SK-N-SH (cell line): ENCODE measurements around the gene ZNF148. TPM values are rescaled to one million over a fixed set of nuclear protein-coding genes. Genes with fewer than 3 reads are reported as not detected.

Experiments used
- CTCF ChIA-PET: fragments of 300-600, 350-600 bp; formaldehyde crosslinking; extraction: SDS; loops from one replicate; lab custom pipeline; 2021; lab: Yijun Ruan, JAX
- POLR2A ChIA-PET: fragments of 350-600 bp; sonication (Branson Sonifier 250); formaldehyde crosslinking; extraction: SDS; loops from one replicate; lab custom pipeline; 2020; ENCODE audit warnings: antibody characterized with exemption, inconsistent platforms; lab: Yijun Ruan, JAX
- DNase-seq: peaks from one replicate; pipeline ENCODE4 v3.0.0; 2012
- H2AFZ ChIP-seq: fragments of 200-600 bp; sonication (generic); 2 replicates; pipeline ENCODE4 v1.8.1; 2016; ENCODE audit warnings: antibody characterized with exemption, mild to moderate bottlenecking, low read depth
- H3F3A ChIP-seq: fragments of 200-600 bp; sonication (generic); replicated peaks from 2 replicates; pipeline ENCODE3; 2016; ENCODE audit warnings: antibody characterized with exemption, mild to moderate bottlenecking; ENCODE audit not compliant: insufficient read depth
- H3K27ac ChIP-seq, 2 experiments: fragments of 200-500 bp in 1 of 2; fragments of 200-600 bp in 1 of 2; sonication (Bioruptor generic) in 1 of 2; sonication (generic), shearing (Covaris generic) in 1 of 2; 2 replicates each; pipeline versions ENCODE4 v1.5.1 to v1.6.1; 2014 to 2016; ENCODE audit warnings: low read depth in 2 of 2, inconsistent platforms in 1 of 2, low read length in 1 of 2, mild to moderate bottlenecking in 1 of 2, mixed read lengths in 1 of 2
- H3K27me3 ChIP-seq: fragments of 200-600 bp; sonication (generic), shearing (Covaris generic); 2 replicates; pipeline ENCODE4 v1.6.1; 2016; ENCODE audit warnings: mixed run types; ENCODE audit not compliant: insufficient read depth
- H3K36me3 ChIP-seq, 2 experiments: fragments of 200-500 bp in 1 of 2; fragments of 200-600 bp in 1 of 2; sonication (Bioruptor generic) in 1 of 2; sonication (generic) in 1 of 2; replicated peaks in 1 of 2; 2 replicates each; pipeline versions ENCODE3 to v1.5.1; 2014 to 2016; ENCODE audit warnings: low read length in 1 of 2, mild to moderate bottlenecking in 1 of 2; ENCODE audit not compliant: insufficient read depth in 2 of 2, control insufficient read depth in 1 of 2
- H3K4me1 ChIP-seq, 2 experiments: fragments of 200-500 bp in 1 of 2; fragments of 200-600 bp in 1 of 2; sonication (Bioruptor generic) in 1 of 2; sonication (generic), shearing (Covaris generic) in 1 of 2; 2 replicates each; pipeline versions ENCODE4 v1.5.1 to v1.6.1; 2014 to 2016; ENCODE audit warnings: low read depth in 1 of 2, low read length in 1 of 2, mixed run types in 1 of 2; ENCODE audit not compliant: insufficient read depth in 2 of 2, control insufficient read depth in 1 of 2
- H3K4me2 ChIP-seq: fragments of 200-600 bp; sonication (generic), shearing (Covaris generic); 2 replicates; pipeline ENCODE4 v1.6.1; 2017; ENCODE audit warnings: mixed run types
- H3K4me3 ChIP-seq, 2 experiments: fragments of 200-500 bp in 1 of 2; fragments of 200-600 bp in 1 of 2; sonication (Bioruptor generic) in 1 of 2; sonication (generic), shearing (Covaris generic) in 1 of 2; 2 replicates each; pipeline versions ENCODE4 v1.5.1 to v1.8.1; 2014 to 2016; ENCODE audit warnings: low read depth in 2 of 2, inconsistent platforms in 1 of 2, low read length in 1 of 2, mild to moderate bottlenecking in 1 of 2, mixed read lengths in 1 of 2, moderate library complexity in 1 of 2
- H3K79me2 ChIP-seq: fragments of 200-600 bp; sonication (generic); 2 replicates; pipeline ENCODE4 v1.8.1; 2017; ENCODE audit warnings: mild to moderate bottlenecking; ENCODE audit not compliant: insufficient read depth
- H3K9ac ChIP-seq: fragments of 200-600 bp; sonication (generic); 2 replicates; pipeline ENCODE4 v1.6.1; 2017; ENCODE audit warnings: mixed run types
- H3K9me2 ChIP-seq: fragments of 200-600 bp; sonication (generic); 2 replicates; pipeline ENCODE4 v1.6.1; 2017; ENCODE audit warnings: mixed run types
- H3K9me3 ChIP-seq: fragments of 200-600 bp; sonication (generic); 2 replicates; pipeline ENCODE4 v1.6.1; 2017; ENCODE audit warnings: mixed run types, mild to moderate bottlenecking, moderate library complexity
- H4K20me1 ChIP-seq: fragments of 200-600 bp; sonication (generic); 2 replicates; pipeline ENCODE4 v1.6.1; 2017; ENCODE audit warnings: mild to moderate bottlenecking, mixed run types; ENCODE audit not compliant: insufficient read depth
- CHD2 ChIP-seq: fragments of 150-350 bp; IDR thresholded peaks from 2 replicates; pipeline ENCODE4 v1.6.1; 2018; ENCODE audit warnings: low read length; ENCODE audit not compliant: partially characterized antibody
- EZH2phosphoT487 ChIP-seq: fragments of 200-600 bp; sonication (generic); IDR thresholded peaks from 2 replicates; pipeline ENCODE4 v1.6.1; 2017; ENCODE audit warnings: low read depth, mixed run types, mild to moderate bottlenecking, antibody characterized with exemption, moderate library complexity, borderline replicate concordance
- FOSL2 ChIP-seq: IDR thresholded peaks from 2 replicates; pipeline ENCODE4 v1.4.0; 2012; ENCODE audit warnings: low read depth, mild to moderate bottlenecking, moderate library complexity, borderline replicate concordance
- GATA2 ChIP-seq: sonication (generic); formaldehyde crosslinking; IDR thresholded peaks from 2 replicates; pipeline ENCODE4 v1.5.0; 2020; ENCODE audit warnings: mild to moderate bottlenecking, missing genetic modification reagents
- MAX ChIP-seq: IDR thresholded peaks from 2 replicates; pipeline ENCODE4 v1.4.0; 2012; ENCODE audit warnings: low read depth
- NFIC ChIP-seq: IDR thresholded peaks from 2 replicates; pipeline ENCODE4 v1.4.0; 2012; ENCODE audit warnings: borderline replicate concordance
- POLR2AphosphoS5 ChIP-seq: IDR thresholded peaks from 2 replicates; pipeline ENCODE4 v1.6.1; 2012; ENCODE audit warnings: low read depth, low read length
- REST ChIP-seq: IDR thresholded peaks from 2 replicates; pipeline ENCODE4 v1.6.1; 2012; ENCODE audit warnings: mild to moderate bottlenecking, low read depth, low read length, moderate library complexity
- RFX5 ChIP-seq: IDR thresholded peaks from 2 replicates; pipeline ENCODE4 v1.6.1; 2012; ENCODE audit warnings: mild to moderate bottlenecking, improper control_type of control experiment, low read length
- RXRA ChIP-seq: IDR thresholded peaks from 2 replicates; pipeline ENCODE4 v1.4.0; 2012; ENCODE audit warnings: low read depth, mild to moderate bottlenecking, borderline replicate concordance
- TAF1 ChIP-seq: IDR thresholded peaks from 2 replicates; pipeline ENCODE4 v1.6.1; 2012; ENCODE audit warnings: low read depth, mild to moderate bottlenecking, low read length, moderate library complexity, borderline replicate concordance
- USF1 ChIP-seq: IDR thresholded peaks from 2 replicates; pipeline ENCODE4 v1.4.0; 2012; ENCODE audit warnings: low read depth, borderline replicate concordance
- ZBTB33 ChIP-seq: IDR thresholded peaks from 2 replicates; pipeline ENCODE4 v1.4.0; 2012; ENCODE audit warnings: low read depth, borderline replicate concordance
- WGBS: methylation state at CpG from one replicate; pipeline ENCODE4 v1.1.6; 2017; ENCODE audit warnings: low lambda C conversion rate; 5-methylcytosine and 5-hydroxymethylcytosine counted together
- polyA plus RNA-seq, 3 experiments: library from polyadenylated mRNA; depleted of rRNA; stranded (reverse); fragments of >200 nt; gene quantifications; 2 replicates each; pipeline ENCODE4 v1.2.3, GENCODE V29; 2012
- TF ChIP-seq, protein P1 (sequence below): IDR thresholded peaks from 2 replicates; pipeline ENCODE4; 2012
- TF ChIP-seq, protein P2 (sequence below): fragments of 150-350 bp; IDR thresholded peaks from 2 replicates; pipeline ENCODE4 v1.6.1; 2017; ENCODE audit warnings: antibody characterized with exemption, low read length, low read depth, borderline replicate concordance

Gene ZNF148
- polyA plus RNA-seq, 1 of the 3 experiments (the other 2 are of a cell fraction), result 5.1 TPM

- TF ChIP-seq USF1, result no peak
- TF ChIP-seq RFX5, result no peak
- TF ChIP-seq TAF1, result no peak
- TF ChIP-seq, protein P1, sequence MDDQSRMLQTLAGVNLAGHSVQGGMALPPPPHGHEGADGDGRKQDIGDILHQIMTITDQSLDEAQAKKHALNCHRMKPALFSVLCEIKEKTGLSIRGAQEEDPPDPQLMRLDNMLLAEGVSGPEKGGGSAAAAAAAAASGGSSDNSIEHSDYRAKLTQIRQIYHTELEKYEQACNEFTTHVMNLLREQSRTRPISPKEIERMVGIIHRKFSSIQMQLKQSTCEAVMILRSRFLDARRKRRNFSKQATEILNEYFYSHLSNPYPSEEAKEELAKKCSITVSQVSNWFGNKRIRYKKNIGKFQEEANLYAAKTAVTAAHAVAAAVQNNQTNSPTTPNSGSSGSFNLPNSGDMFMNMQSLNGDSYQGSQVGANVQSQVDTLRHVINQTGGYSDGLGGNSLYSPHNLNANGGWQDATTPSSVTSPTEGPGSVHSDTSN, result no peak
- TF ChIP-seq MAX, result no peak
- TF ChIP-seq, protein P2, sequence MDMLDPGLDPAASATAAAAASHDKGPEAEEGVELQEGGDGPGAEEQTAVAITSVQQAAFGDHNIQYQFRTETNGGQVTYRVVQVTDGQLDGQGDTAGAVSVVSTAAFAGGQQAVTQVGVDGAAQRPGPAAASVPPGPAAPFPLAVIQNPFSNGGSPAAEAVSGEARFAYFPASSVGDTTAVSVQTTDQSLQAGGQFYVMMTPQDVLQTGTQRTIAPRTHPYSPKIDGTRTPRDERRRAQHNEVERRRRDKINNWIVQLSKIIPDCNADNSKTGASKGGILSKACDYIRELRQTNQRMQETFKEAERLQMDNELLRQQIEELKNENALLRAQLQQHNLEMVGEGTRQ, result no peak
- TF ChIP-seq NFIC, result no peak
- no peak for TF ChIP-seq EZH2phosphoT487
- no peak for TF ChIP-seq GATA2 (CRISPR knock-in tag)
- TF ChIP-seq POLR2AphosphoS5, result no peak
- TF ChIP-seq FOSL2, result no peak
- no peak for TF ChIP-seq RXRA
- TF ChIP-seq REST, result no peak
- no peak for TF ChIP-seq CHD2
- no peak for TF ChIP-seq ZBTB33
- TF ChIP-seq, all 33 proteins: peak for 0
- CTCF ChIA-PET, result interaction anchor here (0.6 kb wide), 1 partner anchor 19 kb away, joined by 3 read pairs; no protein-coding TSS in a partner anchor
- Histone ChIP-seq H2AFZ (no peak overlapping the region), H3F3A (no peaks in the 10 kb centered on the region), H3K4me1 (peaks cover 0 to 13% of the 10 kb centered on the region in 2 experiments; a peak in 1 of 4 replicates), H3K4me2 (no peak overlapping the region), H3K9me3 (no peaks in the 10 kb centered on the region), H4K20me1 (peaks cover 99% of the 10 kb centered on the region), H3K79me2 (peaks cover 100% of the 10 kb centered on the region), H3K9me2 (no peaks in the 10 kb centered on the region), H3K4me3 (no peak overlapping the region), H3K27me3 (no peaks in the 10 kb centered on the region), H3K27ac (no peak overlapping the region), H3K9ac (no peak overlapping the region), H3K36me3 (peaks cover 0 to 3% of the 10 kb centered on the region in 2 experiments)
- no peak for DNase-seq
- WGBS, result 96% methylated on average over 2 of the region's 2 CpGs
- POLR2A ChIA-PET, result no interaction called here
These were observed 9.0 kb downstream of the ZNF148 start for GRCh38 chr3:125366132-125366531.
